ENCODE data around the gene KIF17. TPM values are rescaled to one million over a fixed set of nuclear protein-coding genes. Genes with fewer than 3 reads are reported as not detected.

KIF17 gene
- total and polyA plus RNA-seq, 4 donors = 4.1 to 9.6 (median 5.9) TPM

DNA sequence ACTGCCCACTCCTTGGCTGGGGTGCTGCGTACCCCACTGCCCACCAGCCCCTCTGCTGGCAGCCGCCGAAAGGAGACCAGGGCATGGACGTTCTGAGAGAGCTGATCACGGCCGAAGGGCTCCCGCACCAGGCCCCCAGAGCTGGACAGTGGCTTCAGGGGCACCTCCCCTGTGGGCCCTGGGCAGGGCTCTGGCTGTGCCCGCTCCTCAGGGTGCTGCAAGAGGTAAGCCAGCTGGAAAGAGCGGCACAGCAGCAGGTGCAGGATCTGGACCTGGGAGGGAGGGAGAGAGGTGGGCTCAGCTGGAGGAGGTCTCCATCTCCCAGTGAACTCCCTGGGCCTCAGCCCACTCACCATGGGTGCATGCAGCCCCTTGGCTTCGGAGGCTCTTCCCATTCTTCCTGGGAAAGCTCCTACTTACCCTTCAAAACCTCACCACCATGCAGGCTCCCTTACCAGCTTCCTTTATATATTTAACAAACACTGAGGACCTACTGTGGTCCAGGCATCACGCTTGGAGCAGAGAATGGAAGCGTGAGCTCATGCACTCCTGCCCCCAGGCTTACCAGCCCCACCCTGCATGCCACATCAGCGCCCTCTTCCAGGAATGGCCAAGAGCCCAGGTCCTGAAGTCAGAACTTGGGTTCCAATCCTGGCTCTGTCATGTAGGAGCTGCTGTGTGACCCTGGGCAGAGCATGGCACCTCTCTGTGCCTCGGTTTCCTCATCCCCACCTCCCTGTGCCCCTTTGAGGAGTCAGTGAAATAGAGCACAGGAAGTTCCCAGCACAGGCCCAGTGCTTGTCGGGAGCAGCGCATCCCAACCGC lies 6.8 kb upstream of the KIF17 start:
- DNase-seq (peak in 1 of 3 donors; percentile 9), ATAC-seq (ENCODE audit: insufficient read depth, low FRiP score) (no peak)
- 93 to 95% methylated on average over 17 of the region's 17 CpGs for WGBS, 2 donors

GRCh38 chr1:20723537-20724363 lies 5.9 kb upstream of the KIF17 start:
- peaks cover 0 to 2% (median 0%) of the 10 kb centered on the region in 4 donors for H3K9me3 ChIP-seq (ENCODE audit: control insufficient read depth in 4 of 4, insufficient read depth in 3 of 4, low read length in 3 of 4)
- no peak for TF ChIP-seq CTCF (IDR thresholded peaks at IDR 0.05; ENCODE audit: control extremely low read depth, extremely low read depth)
- no peak overlapping the region for H3K27ac ChIP-seq (ENCODE audit: low read depth in 1 of 2, low read length in 1 of 2)
- DNase-seq (peak in 1 of 3 donors; percentile 6), ATAC-seq (ENCODE audit: insufficient read depth, low FRiP score) (no peak)
- H3K36me3 ChIP-seq (ENCODE audit: control insufficient read depth in 4 of 4, insufficient read depth in 4 of 4, low read length in 4 of 4) = no peaks in the 10 kb centered on the region
- 91 to 92% methylated on average over 29 to 35 of the region's 35 CpGs for WGBS, 2 donors
- H3K9ac ChIP-seq (ENCODE audit: insufficient read depth in 1 of 2, low read length in 2 of 2) = no peak overlapping the region
- no peaks in the 10 kb centered on the region for H3K4me1 ChIP-seq (ENCODE audit: control insufficient read depth in 5 of 5, insufficient read depth in 5 of 5, low read length in 5 of 5)
- H3K4me3 ChIP-seq = no peak overlapping the region
- H3K27me3 ChIP-seq (ENCODE audit: control insufficient read depth in 3 of 3, insufficient read depth in 3 of 3, low read length in 2 of 3) = peaks cover 0 to 21% (median under 1%) of the 10 kb centered on the region in 3 donors

More for the DNA sequence above, 6.8 kb upstream of the KIF17 start:
- Histone ChIP-seq H3K4me1 (ENCODE audit: control insufficient read depth in 5 of 5, insufficient read depth in 5 of 5, low read length in 5 of 5) (no peaks in the 10 kb centered on the region), H3K9me3 (ENCODE audit: control insufficient read depth in 4 of 4, insufficient read depth in 3 of 4, low read length in 3 of 4) (peaks cover 0 to 2% (median 0%) of the 10 kb centered on the region in 4 donors), H3K36me3 (ENCODE audit: control insufficient read depth in 4 of 4, insufficient read depth in 4 of 4, low read length in 4 of 4) (no peaks in the 10 kb centered on the region), H3K9ac (ENCODE audit: insufficient read depth in 1 of 2, low read length in 2 of 2) (no peak overlapping the region), H3K27ac (ENCODE audit: low read depth in 1 of 2, low read length in 1 of 2) (no peak overlapping the region), H3K27me3 (ENCODE audit: control insufficient read depth in 3 of 3, insufficient read depth in 3 of 3, low read length in 2 of 3) (peaks cover 0 to 21% (median 8%) of the 10 kb centered on the region in 3 donors), H3K4me3 (no peak overlapping the region)
- TF ChIP-seq CTCF (IDR thresholded peaks at IDR 0.05; ENCODE audit: control extremely low read depth, extremely low read depth) = no peak

DNA sequence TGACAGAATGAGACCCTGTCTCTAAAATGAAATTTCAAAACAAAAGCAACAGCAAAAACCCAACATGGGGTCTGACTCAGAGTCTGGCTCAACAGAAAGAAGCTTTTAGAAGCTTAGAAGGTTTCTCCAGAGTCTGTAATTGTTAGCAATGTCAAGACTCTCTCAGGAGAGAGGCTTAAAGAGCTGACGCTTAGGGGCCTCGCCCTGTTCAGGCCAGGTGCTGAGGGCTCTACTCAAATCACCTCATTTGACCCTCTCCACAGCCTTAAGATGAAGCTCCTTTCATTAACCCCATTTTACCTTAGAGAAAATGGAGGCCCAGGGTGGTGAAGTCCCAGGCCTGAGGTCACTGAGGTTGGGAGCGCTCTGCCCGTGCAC lies 5.3 kb upstream of the KIF17 start:
- no peak overlapping the region for H3K4me3 ChIP-seq
- no peak for TF ChIP-seq CTCF (IDR thresholded peaks at IDR 0.05; ENCODE audit: control extremely low read depth, extremely low read depth)
- WGBS, 2 donors = 81 to 86% methylated on average over 4 of the region's 4 CpGs
- no peaks in the 10 kb centered on the region for H3K36me3 ChIP-seq (ENCODE audit: control insufficient read depth in 4 of 4, insufficient read depth in 4 of 4, low read length in 4 of 4)
- DNase-seq (no peak), ATAC-seq (ENCODE audit: insufficient read depth, low FRiP score) (no peak)
- no peak overlapping the region for H3K27ac ChIP-seq (ENCODE audit: low read depth in 1 of 2, low read length in 1 of 2)
- peaks cover 0 to 2% (median 0%) of the 10 kb centered on the region in 4 donors for H3K9me3 ChIP-seq (ENCODE audit: control insufficient read depth in 4 of 4, insufficient read depth in 3 of 4, low read length in 3 of 4)
- no peak overlapping the region for H3K9ac ChIP-seq (ENCODE audit: insufficient read depth in 1 of 2, low read length in 2 of 2)
- H3K4me1 ChIP-seq (ENCODE audit: control insufficient read depth in 5 of 5, insufficient read depth in 5 of 5, low read length in 5 of 5) = no peaks in the 10 kb centered on the region
- H3K27me3 ChIP-seq (ENCODE audit: control insufficient read depth in 3 of 3, insufficient read depth in 3 of 3, low read length in 2 of 3) = peaks cover 0 to 19% (median 0%) of the 10 kb centered on the region in 3 donors

Data from lung (tissue), 12 donors.